SK-N-SH (cell line): Measurements from ENCODE around the gene RABGAP1L.

Experiments used
- ELF1 ChIP-seq: IDR thresholded peaks from 2 replicates; pipeline ENCODE4 v1.4.0; 2012
- EP300 ChIP-seq, 2 experiments: IDR thresholded peaks; 2 replicates each; pipeline versions ENCODE4 v1.4.0 to v1.6.1; 2012; ENCODE audit warnings: borderline replicate concordance in 1 of 2, low read depth in 1 of 2, low read length in 1 of 2
- FOXM1 ChIP-seq: IDR thresholded peaks from 2 replicates; pipeline ENCODE4 v1.4.0; 2012; ENCODE audit warnings: low read depth, mild to moderate bottlenecking
- GABPA ChIP-seq: IDR thresholded peaks from 2 replicates; pipeline ENCODE4 v1.4.0; 2012; ENCODE audit warnings: low read depth, mild to moderate bottlenecking
- MXI1 ChIP-seq: IDR thresholded peaks from 2 replicates; pipeline ENCODE4 v1.6.1; 2012; ENCODE audit warnings: mild to moderate bottlenecking, low read depth, low read length, improper control_type of control experiment
- RAD21 ChIP-seq: IDR thresholded peaks from 2 replicates; pipeline ENCODE4 v1.6.1; 2012; ENCODE audit warnings: mild to moderate bottlenecking, low read length
- RCOR1 ChIP-seq: fragments of 150-350 bp; IDR thresholded peaks from 2 replicates; pipeline ENCODE4 v1.6.1; 2017; ENCODE audit warnings: antibody characterized with exemption, low read length
- REST ChIP-seq: IDR thresholded peaks from 2 replicates; pipeline ENCODE4 v1.6.1; 2012; ENCODE audit warnings: mild to moderate bottlenecking, low read depth, low read length, moderate library complexity
- SIN3A ChIP-seq: IDR thresholded peaks from 2 replicates; pipeline ENCODE4 v1.6.1; 2012; ENCODE audit warnings: low read depth, mild to moderate bottlenecking, low read length, moderate library complexity, borderline replicate concordance
- TF ChIP-seq, protein P1 (sequence below): fragments of 200-600 bp; sonication (generic); IDR thresholded peaks from 2 replicates; pipeline ENCODE4 v1.6.1; 2017; ENCODE audit warnings: antibody characterized with exemption, mild to moderate bottlenecking, moderate library complexity

DNA sequence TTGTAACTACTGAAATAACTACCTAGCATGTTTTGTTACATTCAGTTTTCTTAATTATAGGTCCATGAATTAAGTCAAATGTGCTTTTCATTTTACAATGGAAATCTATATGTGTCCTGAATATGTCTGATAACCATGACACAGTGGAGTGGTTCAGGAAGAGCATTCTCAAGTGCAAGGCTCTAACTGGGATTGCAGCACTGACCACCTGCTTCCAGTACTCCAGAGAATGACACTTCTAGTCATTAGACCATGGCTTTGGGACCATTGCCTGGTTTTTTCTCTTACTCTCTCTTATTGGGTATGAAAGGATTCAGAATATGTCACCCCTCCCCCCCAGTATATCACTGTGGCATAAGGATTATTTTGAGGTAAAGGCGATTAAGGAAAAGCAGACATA, 635.5 kb downstream of the RABGAP1L start:
- TF ChIP-seq, protein P1, sequence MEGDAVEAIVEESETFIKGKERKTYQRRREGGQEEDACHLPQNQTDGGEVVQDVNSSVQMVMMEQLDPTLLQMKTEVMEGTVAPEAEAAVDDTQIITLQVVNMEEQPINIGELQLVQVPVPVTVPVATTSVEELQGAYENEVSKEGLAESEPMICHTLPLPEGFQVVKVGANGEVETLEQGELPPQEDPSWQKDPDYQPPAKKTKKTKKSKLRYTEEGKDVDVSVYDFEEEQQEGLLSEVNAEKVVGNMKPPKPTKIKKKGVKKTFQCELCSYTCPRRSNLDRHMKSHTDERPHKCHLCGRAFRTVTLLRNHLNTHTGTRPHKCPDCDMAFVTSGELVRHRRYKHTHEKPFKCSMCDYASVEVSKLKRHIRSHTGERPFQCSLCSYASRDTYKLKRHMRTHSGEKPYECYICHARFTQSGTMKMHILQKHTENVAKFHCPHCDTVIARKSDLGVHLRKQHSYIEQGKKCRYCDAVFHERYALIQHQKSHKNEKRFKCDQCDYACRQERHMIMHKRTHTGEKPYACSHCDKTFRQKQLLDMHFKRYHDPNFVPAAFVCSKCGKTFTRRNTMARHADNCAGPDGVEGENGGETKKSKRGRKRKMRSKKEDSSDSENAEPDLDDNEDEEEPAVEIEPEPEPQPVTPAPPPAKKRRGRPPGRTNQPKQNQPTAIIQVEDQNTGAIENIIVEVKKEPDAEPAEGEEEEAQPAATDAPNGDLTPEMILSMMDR: no peak
- TF ChIP-seq RCOR1 (no peak), SIN3A (no peak), REST (no peak), FOXM1 (no peak), EP300 (IDR thresholded peaks at IDR 0.05; ENCODE audit: borderline replicate concordance in 1 of 2, low read depth in 1 of 2, low read length in 1 of 2) (no peak), RAD21 (no peak), GABPA (no peak), MXI1 (no peak), ELF1 (no peak)
